ENCODE measurements around the gene TSSK6.

Gene TSSK6

DNA sequence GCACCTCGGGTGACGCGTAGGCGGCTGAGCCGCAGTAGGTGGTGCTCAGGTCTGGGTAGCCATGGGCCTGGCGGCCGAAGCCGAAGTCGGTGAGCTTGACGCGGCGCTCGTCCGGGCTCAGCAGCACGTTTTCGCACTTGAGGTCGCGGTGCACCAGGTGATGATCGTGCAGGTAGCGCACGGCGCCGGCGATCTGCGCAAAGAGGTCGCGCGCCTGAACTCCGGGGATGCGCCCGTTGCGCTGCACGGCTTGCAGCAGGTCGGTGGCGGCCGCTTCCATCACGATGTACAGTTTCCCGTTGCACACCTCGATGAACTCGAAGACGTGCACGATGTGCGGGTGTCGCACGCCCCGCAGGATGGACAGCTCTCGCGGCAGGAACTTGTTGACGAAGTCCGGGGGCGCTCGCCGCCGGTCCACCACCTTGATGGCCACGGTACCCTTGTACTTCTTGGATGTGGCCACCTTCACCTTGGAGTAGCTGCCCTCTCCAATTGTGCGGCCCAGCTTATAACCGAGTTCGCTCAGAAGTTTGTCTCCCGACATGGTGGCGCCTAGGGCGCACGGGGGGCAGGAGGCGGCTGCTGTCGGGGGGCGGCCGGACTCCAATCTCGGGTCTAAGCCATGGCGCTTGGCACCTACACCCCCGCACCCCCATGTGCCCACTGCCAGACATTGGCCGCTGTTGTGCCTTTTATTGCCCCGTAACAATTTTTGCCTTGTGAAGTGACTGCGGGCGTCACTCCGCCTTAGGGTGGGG lies at the start of gene TSSK6:
Gene TSSK6, minus strand, starts transcription at position 668 of the 761 bp plus-strand sequence. Its CDS starts 121 bp downstream, at position 547.
- no peak for DNase-seq (ENCODE audit: low read depth)

DNA sequence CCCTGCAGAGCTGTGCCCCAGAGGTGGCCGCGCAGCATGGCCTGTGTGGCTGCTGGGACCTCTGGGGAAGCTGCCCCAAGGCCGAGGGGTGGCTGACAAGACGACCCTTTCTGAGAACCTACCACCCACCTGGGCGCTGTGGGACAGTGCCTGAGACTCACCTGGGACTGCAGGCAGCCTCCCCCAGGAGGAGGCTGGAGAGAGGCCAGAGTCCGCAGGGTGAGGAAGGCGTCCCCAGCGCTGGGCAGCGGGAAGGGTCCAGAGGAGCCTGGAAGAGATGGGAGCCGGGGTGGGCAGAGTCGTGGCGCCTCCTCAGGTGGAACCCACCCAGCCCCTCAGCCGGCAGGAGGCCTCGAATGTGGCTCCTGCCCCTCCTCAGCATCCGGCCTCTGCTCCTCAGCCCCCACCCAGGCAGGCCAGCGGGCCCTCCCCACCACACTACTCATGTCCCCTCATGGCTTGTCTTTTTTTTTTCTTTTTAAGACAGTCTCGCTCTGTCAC lies 48.0 kb upstream of the TSSK6 start:
- no peak for DNase-seq (ENCODE audit: low read depth)

DNA sequence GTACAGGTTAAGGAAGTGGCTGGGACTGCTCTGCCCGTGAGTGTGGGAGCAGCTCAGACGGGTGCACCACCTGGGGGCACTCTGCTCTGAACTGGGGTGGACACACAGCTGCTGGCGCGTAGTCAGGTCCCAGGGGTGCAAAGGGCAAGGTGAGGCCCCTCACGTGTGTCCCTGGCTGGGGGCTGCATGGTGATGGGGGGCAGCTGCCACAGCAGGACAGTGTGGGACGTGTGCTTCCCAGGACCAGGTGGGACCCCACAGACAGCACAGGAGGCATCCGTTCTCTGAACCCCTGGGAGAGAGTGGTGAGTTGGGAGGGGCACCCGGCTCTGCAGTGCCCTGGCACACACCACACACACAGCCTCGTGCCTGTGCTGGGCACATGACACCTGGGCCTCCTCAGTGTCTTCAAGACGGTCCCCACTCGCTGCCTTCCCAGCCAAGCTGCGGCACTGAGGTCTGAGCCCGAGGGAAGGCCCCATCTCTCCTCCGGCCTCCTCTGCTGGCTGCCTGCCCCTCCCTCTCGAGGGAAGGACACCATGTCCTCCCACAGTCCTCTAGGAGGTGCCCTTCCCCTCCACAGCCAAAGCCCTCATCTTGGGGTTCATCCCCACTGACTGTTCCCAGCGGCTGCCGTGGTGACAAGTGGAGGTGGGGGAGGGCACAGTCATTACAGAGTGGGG lies 47.5 kb upstream of the TSSK6 start:
- no peak for DNase-seq (ENCODE audit: low read depth)

DNA sequence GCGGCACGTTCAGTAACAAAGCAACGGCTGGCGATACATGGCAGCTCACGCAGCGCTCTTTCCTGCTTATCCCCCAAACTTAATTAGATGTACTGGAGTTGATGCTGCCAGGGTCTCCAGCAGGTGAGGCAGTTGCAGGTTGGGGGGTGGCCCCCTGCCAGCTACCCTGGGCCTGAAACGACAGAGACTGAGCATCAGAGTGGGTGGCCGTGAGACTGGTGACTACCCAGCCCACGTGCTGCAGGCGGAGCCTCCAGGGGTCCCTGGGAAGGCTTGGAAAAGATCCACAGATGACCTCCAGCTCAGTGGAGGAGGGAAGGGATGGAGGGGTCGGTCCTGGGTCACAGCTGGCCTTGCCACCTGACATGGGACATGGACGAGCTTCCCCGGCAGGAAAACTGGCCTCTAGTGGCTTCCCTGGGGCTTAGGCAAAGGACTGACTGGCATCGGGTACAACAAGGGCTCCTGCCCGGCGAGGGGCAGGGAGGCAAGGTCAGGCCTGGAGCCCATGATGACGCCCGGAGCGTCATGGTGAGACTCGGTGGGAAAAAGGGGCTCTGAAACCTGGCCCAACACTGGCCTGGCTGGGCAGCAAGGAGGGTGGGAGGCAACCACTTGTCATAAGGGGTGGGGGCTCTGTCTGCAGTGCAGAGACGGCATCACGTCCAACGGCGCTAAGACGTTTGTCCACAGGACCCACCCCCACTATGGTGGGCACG lies 46.8 kb upstream of the TSSK6 start:
- no peak for DNase-seq (ENCODE audit: low read depth)

DNA sequence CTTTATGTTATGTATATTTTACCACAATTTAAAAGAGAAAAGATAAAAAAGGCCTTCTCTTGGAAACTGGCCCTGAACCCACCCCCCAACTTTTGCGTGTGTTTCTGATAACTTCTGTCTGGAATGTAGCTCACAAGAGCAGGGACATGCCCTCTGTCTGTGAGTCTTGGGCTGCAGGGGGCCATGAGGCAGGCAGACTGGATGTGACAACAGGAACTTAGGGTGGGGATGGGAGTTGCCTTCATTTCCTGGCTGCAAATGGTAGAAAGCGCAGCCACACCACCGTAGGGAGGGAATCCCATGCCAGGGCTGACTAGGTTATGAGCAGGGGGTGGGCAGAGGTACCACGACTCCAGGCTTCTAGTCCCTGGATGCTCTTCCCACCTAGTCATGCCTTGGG lies 44.6 kb upstream of the TSSK6 start:
- no peak for DNase-seq (ENCODE audit: low read depth)

DNA sequence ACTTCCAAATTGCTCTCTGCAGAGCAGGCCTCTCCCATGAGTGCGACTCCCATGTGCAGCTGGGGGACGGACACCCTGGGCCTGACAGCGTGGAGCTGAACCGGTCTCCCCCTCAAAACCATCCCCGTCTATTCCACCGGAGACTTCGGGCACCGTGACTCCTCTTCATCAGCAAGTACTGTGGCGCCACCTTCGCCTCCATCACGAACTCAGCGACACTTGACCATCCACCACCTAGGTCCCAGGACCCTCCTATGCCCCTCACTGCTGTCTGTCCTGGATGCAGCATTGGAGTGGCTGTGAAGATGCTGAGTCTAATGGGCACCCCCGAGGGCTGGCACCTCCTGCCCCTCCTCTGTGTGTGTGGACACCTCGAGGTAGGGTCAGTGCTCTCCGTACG lies 43.3 kb upstream of the TSSK6 start:
- no peak for DNase-seq (ENCODE audit: low read depth)

DNA sequence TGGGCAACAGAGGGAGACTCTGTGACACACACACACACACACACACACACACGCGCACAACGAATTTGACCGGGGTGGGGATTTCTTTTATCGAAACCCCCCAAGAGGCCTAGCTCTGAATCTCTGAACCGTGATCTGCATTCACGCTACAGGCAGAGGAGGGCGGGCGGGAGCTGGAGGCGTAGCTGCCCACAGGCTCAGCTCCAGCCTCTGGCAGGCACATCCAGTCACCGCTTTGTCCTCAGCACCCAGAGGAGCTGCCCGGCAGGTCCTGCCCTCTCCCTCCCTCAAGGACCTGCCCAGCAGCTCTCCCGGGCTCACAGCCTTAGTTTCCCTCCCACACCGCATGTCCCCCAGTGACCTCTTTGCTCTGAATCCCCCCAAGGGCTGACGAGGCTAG lies 42.7 kb upstream of the TSSK6 start:
- DNase-seq (ENCODE audit: low read depth) = no peak

DNA sequence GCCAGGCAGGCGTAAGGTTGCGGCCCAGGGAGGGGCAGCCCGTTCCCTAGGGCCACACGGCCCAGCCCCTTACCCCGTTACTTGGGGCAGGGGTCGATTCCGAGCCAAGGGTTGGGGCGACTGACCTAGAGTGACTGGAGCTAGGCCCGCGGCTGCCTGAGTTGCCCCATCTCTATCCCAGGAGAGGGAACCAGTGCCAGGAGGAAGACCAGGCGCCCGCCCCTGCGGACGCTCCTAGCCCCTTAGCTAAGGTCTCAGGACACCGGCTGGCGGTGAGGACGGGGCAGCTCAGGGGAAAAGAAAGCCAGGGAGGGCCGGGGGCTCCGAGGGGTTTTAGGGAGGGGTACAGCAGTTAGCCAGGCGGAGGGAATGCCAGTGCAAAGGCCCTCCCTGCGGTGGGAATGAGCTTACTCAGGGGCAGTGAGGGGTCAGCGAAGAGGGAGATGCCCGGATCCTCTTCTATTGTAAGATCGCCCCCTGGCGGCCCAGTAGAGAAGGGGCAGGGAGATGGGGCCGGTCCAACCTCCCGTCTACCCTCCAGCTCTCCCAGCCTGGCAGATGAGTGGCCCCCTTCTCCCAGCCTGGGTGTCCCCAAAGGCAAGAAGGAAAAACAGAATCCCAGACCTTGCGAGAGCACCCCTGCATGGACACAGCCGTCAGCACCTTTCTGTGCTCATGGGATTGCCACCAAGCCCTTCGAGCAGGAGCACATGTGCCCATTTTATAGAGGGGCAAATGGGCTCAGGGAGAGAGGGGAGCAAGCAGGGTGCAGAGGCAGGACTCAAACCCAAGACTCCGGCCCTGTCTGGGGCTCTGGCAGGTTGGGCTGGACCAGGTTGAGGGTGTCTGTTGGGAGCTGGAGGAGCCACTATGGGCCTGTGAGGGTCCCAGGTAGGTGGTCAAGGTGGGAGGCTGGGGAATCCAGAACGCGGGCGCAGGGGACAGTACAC lies 39.0 kb upstream of the TSSK6 start:
- DNase-seq (ENCODE audit: low read depth) = peak; percentile 37

DNA sequence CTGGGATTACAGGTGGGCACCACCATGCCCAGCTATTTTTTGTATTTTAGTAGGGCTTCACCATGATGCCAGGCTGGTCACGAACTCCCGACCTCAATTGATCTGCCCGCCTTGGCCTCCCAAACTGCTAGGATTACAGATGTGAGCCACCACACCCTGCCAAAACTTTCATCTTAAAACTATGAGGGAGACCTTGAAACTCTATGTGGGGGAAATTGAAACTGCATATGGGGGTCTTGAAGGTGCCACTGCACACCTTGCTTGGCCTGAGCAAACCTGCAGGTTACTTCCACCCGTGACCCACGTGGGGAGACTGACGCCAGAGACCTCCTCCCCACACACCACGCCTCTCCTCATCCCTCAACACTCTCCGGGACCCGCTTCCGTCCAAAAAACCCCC lies 38.3 kb upstream of the TSSK6 start:
- no peak for DNase-seq (ENCODE audit: low read depth)

DNA sequence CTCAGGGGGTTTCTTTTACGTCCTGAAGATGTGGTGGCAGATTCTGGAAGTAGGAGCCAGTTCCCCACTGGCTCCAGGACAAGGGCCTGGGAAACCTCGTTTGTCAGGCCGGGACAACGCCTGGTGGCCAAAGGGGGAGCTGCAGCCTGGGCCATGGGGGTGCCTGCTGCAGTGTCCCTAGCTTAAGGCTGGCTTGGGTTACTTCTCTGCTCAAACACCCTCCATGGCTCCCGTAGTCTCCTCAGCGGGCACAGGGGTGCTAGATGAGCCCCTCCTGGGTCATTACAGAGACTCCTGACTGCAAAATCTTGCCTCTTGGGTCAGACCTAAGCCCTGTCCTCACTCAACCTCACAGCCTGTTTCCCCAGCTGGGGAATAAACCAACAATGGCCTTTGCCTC lies 37.5 kb upstream of the TSSK6 start:
- no peak for DNase-seq (ENCODE audit: low read depth)

DNA sequence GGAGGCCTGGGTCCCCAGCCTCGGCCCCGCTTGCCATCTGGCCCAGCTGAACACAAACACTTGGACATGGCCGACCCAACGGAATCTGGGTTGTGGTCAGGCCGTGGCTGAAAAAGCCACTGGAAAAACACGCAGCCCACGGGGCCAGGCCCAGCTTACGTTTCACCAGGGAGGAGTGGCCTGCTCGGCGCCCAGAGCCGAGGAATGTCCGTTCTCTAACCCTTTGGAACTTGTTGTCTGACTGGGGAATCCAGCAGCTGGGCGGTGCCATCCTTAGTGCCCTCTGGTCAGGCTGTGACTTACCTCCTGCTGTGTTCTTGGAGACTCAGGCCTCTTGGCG lies 36.5 kb upstream of the TSSK6 start:
- no peak for DNase-seq (ENCODE audit: low read depth)

DNA sequence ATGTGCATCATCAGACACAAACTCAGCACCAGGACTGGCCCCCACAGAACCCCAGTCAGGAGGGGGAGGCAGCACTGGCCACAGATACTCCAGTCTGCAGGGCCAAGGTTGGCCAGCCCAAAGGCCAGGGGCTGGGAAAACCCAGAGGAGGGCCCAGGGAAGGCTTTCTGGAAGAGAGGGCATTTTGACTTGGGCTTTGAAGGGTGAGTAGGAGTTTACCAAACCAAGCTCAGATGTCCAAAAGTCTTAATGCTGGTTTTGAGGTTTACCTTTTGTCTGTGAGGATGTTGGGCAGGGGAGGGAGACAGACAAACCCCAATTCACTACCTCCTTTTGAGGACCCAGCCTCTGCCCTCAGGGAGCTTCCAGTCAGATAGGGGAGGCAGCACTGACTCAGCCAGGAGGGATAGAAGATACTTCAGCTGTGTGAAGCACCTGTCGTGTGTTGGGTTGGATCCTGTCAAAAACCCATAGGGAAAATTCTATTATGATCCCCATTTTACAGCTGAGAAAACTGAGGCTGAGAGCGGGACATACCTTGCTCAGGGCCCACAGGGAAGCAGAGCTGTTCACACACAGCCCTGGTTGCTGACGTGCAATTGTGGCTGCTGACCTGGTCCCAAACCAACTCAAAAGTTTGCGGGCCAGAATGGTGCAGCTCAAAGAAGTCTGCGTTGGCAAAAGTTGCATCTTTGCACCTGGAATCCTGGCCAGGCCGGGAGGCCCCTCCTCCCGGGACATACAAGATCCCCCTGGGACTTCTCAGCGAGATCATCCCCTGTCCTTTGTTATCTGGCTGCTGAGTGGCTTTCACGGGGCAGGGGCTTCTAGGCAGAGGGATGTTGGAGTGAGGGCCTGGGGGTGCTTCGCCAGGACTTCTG lies 35.9 kb upstream of the TSSK6 start:
- no peak for DNase-seq (ENCODE audit: low read depth)

DNA sequence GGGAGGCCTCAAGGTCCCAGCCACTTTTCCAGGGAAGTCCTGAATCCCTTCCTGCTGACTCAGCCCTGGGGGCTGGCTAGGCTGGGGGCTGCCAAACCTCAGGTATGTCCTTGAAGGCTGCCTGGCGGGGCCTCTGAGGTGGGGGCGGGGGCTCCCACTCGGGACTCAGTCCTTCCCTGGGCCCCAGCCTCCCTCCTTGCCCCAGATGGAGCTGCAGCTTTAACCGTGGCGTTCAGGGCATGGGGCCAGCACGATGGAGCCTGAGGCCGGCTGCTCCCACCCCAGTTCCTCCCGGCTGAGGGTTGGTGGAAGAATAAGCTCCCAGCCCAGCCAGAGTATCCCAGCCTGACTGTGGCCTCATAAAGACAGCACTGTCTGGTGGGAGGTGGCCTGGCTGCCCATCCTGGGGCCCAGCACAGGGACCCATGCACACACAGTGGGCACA lies 35.2 kb upstream of the TSSK6 start:
- DNase-seq (ENCODE audit: low read depth) = no peak

DNA sequence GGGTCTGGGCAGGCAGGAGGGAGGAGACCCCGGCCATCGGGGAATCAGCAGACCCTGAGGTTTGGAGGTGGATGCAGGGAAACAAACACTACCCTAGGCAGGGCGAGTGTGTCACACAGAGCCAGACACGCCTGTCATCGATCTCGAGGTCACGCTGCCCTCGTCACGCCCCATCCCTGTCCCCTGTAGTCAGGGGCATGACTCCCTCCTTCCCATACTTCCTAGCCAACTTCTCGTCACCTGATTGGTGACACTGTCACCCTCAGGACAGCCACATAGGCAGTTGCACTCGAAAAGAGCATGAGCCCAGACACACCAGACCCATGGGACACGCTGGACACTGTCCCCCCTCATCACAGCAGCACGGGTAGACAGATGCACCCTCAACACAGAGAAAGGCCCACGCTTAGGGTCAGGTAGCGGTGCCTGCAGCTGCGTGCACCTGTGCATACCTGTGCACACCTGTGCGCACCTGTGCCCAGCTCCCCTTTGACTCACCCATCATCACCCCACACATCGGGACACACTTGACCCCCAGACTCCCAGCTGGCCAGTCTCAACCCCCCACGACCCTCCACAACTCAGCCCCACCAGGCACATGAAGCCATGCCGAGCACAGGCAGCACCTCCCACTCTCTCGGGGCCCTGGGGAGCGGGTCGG lies 34.6 kb upstream of the TSSK6 start:
- no peak for DNase-seq (ENCODE audit: low read depth)

DNA sequence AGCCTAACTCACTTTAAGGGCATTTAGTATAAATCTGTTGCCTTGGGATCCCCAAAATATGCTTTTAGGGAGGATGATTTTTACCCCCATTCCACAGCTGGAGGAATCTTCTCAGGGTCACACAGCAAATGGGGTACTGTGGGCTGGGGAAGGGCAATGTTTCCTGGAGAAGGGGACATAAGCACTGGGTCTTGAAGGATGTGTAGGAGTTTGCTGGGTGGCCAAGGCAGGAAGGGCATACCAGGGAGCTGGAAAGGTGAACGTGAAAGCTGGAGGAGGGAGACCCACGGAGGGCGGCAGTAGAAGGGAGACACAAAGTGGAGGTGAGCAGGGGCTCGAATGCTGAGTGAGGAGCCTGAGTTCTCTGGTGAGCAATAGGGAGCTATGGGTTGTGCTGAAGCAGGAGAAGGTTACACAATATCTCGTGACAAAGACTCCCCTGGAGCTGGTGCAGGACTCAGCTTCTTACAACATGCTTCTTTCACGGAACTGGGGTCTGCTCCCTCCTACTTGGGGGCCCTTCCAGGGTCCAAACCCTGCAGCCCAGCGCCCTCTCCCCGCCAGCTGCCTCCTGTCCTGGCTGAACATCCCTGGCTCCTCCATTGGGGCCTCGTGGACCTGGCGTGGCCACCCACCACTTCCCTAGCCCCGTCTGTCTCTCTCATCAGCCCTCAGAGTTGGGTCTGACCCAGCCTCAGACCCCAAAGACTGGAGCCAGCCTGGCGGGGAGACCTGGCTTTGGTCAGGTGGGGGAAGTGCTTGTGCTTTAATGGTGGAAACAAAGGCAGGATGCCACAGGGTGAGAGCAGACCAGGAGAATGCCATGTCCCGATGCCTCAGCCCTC lies 33.8 kb upstream of the TSSK6 start:
- no peak for DNase-seq (ENCODE audit: low read depth)

DNA sequence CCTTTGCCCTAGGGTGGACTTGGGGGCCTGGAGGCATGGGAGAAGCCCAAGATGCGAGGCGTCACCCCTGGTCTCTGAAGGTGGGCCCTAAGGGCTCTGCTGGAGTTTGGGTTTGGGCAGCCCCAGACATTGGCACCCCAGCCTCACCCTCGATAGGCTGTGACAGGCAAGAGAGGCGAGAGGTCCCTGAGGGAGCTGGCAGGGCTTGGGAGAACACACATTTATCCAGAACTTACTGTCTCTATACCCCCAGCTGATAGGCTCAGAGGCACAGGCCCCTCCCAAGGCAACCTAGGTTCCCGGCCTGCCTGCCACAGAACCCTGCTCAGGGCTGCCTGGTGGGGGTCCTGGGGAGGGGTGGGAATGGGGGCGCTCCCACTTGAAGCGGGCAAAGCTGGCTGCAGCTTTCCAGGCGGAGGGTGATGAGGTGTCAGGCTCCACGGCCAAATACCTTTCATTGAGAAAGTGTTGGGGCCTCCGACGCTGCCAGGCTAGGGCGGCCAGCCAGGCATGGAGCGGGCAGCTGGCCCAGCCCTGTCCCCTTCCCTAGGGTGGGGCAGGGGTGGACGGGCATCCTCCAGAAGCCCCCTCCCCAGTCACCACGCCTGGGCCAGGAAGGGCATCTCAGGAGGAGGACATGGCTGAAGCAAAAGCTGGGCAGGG lies 32.5 kb upstream of the TSSK6 start:
- no peak for DNase-seq (ENCODE audit: low read depth)

DNA sequence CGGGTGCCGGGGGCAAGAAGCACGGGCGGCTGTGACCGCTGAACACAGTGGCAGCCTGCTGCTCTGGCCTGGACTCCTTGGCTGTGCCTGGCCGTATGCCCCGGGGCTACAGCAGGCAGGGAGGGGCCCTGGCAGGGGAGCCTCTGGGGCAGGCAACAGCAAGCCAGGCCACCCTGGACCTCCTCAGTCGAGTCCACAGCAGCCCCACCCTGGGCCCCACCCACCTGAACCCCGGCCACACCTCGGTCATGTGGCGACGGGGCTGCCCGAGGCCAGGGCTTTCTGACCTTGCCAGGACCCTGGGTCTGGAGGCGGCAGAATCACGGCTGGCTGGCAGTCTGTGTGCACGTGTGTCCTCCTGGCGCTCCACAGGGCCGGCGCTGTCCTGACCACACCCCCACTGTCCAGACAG lies 31.4 kb upstream of the TSSK6 start:
- DNase-seq (ENCODE audit: low read depth) = no peak

DNA sequence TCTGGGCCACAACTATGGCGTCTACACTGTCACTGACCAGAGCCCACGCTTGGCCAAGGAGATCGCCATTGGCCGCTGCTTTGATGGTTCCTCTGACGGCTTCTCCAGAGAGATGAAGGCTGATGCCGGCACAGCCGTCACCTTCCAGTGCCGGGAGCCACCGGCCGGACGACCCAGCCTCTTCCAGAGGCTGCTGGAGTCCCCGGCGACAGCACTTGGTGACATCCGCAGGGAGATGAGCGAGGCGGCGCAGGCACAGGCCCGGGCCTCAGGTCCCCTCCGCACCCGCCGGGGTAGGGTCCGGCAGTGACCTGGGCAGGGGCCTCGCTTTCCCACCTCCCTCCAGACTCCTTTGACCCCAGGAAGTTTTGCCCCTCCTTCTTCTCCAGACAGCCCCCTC lies 30.4 kb upstream of the TSSK6 start:
- no peak for DNase-seq (ENCODE audit: low read depth)
